Retina (tissue), 1 donor: Measurements from ENCODE around the gene POTEF.
"Not testable (repeated sequence)": the region's sequence is repeated elsewhere in the genome, so short reads cannot be mapped to it uniquely, and the experiment has no call there.

Experiments used
- DNase-seq: peaks from one replicate; pipeline ENCODE4 v3.0.0-alpha.2; 2016

The POTEF gene

DNA sequence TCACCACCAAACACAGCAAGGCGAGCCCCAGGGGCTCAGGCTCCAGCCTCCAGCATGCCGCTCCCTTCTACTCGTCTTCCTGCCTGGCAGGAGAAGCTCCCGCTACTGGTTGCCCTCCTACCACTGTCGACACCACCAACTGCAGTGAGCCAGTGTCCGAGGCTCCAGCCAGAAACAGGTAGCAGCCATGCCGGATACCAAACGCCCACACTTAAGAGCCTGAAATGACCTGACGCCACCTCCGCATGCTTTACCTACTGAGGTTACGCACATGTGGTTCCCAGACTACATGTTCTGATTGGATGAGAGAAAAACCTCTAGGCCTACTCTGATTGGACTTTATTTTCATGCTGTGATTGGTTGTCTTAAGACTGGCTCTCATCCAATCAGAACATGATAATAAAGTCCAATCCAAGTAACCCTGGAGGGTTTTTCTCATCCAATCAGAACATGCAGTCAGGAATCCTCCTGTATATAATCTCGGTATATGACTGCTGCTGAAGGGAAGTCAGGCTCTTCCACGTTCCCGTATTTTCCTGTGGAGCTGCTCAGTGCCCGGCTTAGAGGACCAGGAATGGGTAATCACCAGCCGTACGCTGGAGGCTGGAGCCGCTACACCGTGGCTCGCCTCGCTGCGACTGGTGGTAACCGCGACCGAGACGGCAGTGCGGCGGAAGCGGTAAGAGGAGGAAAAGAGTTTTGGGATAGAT is at the start of gene POTEF:
Gene POTEF, minus strand, starts transcription at position 103 of the 710 bp plus-strand sequence. CDS start 8,707 bp downstream, outside the sequence.
- not testable (repeated sequence) for DNase-seq

DNA sequence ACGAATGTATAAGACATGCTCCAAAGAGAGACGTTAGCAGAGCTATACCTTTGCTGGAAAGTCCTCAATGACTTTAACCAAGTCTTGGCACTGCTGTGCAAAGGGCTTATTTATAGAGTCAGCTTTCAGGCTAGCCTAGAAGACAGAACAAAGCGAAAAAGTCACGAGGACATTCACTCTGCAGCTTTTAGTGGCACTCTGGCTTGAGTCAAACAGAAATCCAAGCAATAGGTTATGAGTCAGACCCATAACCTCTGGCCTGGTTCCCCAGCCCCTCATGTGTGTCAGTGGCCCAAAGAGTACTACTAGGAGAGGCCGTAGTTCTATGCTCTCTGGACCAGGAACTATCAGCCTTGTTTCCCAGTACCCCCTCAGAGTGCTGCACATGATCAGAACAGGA is 45.8 kb upstream of the POTEF start:
- DNase-seq, result not testable (repeated sequence)

DNA sequence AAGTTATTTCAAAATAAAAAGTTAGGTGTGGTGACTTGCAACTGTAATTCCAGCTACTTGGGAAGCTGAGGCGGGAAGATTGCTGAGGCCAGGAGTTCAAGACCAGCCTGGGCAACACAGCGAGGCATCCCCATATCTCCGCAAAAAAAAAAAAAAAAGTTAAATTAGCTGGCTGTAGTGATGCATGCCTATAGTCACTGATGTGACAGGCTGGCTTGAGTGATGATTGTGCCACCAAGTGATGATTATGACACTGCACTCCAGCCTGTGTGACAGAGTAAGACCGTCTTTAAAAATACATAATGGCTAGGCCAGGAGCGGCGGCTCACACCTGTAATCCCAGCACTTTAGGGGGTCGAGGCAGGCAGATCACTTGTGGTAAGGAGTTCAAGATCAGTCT is 40.9 kb upstream of the POTEF start:
- no peak for DNase-seq

DNA sequence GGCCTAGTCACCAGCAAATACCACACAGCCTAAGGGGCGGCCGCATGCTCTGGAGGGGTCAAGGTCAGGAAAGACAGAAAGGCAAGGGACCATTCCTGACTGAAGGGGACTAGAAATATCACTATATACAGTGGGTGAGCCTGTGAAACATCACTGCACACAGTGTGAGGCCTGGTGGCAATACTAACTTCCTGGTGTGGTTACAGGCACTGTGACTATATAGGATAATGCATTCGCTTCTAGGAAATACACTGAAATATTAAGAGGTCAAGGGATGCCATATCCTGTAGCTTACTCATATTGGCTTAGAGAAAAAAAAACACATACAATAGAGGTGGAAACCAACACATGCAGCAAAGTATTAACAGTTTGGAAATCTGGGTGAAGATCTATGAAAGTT is 40.1 kb upstream of the POTEF start:
- not testable (repeated sequence) for DNase-seq

DNA sequence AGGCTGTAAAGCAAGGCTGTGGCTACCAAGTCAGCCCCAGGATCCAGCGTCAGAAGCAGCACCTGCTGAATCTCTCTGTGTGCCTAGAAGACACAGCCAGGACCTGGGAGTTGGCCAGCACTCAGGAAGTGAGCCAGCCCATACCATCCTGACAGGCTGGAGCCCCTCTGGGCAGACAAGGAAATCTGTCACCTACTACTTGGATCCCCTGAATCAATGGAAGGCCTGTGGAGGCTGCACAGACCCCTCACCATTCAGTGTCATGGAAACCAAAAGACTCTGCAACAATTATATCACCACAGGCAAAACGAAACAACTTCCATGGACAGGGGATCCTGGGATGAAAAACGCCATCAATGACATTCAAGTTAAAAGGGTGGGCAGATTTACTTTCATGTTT is 37.6 kb upstream of the POTEF start:
- DNase-seq, result not testable (repeated sequence)

DNA sequence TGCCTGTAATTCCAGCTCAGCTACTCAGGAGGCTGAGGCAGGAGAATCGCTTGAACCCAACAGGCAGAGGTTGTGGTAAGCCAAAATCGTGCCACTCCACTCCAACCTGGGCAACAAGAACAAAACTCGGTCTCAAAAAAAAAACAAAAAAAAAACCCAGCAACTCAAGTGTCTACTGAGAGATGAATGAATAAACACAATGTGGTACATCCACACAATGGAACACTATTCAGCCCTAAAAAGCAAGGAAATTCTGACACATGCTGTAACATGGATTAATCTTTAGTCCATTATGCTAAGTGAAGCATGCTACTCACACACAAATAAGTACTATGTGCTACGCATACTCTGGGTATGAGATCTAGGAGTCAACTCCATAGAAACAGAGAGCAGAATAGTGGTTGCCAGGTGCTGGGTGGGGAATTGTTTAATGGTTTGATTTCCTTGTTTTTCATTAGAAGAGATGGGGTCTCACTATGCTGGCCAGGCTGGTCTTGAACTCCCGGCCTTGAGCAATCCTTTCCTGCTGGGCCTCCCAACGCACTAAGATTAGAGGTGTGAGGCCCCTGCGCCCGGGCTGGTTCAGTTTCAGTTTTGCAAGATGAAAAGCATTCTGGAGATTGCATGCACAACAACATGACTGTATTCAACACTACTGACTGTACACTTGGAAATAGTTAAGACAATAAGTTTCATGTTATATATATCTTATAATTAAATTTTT is 36.4 kb upstream of the POTEF start:
- no peak for DNase-seq

DNA sequence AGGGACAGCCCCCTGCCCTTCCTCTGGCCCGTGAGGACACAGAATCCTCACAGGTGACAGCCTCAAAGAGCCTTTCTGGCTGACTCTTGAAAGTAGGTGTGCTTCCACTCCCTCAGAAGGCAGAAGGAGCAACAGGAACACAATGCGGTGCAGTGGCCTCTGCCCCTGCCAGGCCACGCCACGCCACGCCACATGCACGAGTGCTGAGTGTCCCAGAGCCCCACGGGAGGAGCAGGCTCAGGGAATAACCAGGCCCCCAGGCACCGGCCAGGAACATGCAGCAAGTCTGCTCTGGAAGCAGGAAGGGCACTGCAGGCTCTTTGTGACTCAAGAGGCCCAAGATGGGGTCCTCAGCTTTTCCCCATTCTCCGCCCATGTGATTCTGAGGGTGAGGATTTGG is 33.9 kb upstream of the POTEF start:
- DNase-seq, result no peak

DNA sequence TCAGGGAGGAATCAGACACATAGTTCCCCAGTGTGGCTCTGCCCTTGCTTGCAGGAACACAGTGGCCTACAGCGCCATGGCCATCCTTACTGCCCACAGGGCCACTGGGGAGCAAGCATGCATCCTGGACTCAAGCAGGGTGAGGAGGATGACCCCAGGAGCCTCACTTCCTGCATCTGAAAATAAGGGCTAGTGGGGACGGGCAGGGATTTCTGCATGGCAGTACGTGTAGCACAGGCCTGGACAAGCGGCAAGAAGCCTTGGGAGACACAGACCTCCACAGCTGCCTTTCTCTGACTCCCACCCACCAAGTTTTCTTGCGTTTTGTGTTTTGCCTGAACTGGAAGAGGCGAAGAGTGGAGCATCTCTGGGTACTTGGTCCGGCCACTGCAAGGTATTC is 33.5 kb upstream of the POTEF start:
- DNase-seq, result not testable (repeated sequence)

DNA sequence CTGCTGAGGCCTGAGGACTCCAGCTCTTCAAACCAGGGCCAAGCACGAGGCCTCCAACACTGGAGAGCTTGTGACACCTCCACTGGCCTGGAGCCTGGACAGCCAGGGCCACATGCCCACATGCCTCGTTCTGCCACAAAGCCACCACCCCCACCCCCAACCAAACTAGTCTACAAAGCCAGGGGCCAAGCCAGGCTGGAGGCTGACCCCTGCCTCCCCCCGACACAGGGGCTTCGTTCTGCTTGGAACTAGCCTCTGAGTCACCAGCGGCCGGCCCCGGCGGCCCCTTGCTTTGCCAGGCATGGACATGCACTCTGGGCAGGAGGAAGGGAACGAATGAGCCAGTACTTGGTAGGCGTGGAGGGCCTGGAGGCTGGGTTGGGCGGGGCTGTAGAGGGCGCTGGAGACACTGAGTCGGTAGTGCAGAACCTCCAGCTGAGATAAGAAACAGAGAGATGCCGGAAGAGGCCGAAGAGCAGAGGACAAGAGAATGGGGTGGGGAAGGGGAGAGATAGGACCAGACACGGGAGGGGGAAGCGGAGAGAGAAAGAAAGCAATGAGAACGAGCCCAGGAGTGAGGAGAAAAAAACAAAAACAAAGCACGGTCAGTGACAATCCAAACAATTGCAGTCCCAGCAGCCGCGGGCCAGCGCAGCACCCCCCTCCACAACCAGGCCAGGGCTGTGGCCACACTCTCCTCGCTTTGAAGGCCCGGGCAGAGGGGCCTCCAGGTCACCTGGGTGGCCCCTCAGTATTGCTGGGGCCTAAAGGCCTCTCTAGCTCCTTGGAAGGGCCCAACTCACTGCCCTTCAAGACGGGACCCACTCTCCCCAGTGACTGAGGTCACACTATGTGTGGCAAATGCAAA is 32.0 kb upstream of the POTEF start:
- not testable (repeated sequence) for DNase-seq

DNA sequence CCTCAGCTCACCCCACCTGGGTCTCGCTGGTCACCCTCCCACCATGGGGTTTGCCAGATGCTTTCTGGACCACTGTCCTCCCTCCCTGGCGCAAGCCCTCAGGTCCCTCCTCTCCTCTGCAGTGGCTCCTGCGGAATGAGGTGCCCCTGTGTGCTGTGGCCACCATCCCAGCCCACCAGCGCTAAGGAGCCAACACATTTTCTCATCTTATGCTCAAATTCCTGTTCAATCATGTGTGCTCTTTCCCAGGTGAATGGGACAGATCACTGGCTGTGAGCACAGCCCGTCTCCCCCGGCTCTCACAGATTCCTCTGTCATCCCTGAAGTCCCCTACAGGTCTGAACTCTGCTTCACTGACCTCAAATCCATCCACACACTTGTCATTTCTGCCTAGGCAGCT is 31.1 kb upstream of the POTEF start:
- no peak for DNase-seq

DNA sequence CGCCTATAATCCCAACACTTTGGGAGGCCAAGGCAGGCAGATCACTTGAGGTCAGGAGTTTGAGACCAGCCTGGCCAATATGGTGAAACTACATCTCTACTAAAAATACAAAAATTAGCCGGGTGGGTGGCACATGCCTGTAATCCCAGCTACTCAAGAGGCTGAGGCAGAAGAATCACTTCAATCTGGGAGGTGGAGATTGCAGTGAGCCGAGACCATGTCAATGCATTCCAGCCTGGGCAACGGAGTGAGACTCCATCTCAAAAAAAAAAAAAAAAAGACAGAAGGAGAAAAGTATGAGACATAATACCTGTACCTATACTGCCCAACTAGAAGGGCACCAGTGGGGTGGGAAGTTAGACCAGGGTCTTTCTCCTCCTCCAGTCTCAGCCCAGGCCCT is 30.4 kb upstream of the POTEF start:
- DNase-seq, result not testable (repeated sequence)

DNA sequence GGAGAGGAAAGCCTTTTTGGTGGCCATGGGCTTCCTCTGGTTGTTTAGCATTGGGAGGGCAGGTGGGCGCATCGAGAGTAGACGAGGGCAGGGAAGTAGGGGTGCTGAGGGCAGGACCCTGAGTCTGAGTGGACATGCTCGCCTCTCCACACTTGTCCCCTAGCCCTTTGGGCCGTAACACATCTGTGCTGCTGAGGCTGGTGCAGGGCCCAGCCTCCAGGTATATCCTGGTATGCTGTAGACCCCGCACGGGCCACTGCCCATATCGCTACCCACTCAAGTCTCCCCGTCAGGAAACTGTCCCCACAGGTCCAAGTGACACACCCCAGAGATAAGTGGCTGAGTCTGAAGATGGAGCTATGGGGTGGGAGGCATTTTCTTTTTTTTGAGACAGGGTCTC is 29.6 kb upstream of the POTEF start:
- no peak for DNase-seq

DNA sequence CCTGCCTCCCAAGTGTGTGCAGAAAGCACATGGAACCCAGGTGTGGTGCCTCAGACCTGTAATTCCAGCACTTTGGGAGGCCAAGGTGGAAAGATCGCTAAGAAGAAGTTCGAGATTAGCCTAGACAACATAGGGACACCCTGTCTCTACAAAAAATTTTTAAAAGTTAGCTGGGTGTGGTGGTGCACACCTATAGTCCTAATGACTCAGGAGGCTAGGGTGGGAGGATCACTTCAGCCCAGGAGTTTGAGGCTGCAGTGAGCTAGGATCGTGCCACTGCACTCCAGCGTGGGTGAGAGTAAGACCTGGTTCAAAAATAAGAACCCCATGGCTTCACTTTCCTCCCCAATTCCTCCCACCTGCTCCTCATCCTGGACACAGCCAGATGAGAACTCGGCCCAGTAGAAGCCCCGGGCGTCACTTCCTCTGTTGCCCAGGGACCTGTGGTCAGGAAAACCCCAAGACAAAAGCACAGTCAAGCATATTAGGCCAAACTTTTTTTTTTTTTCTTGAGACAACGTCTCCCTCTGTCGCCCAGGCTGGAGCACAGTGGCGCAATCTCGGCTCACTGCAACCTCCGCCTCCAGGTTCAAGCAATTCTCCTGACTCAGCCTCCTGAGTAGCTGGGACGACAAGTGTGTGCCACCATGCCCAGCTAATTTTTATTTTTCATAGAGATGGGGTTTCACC is 28.9 kb upstream of the POTEF start:
- DNase-seq, result not testable (repeated sequence)

DNA sequence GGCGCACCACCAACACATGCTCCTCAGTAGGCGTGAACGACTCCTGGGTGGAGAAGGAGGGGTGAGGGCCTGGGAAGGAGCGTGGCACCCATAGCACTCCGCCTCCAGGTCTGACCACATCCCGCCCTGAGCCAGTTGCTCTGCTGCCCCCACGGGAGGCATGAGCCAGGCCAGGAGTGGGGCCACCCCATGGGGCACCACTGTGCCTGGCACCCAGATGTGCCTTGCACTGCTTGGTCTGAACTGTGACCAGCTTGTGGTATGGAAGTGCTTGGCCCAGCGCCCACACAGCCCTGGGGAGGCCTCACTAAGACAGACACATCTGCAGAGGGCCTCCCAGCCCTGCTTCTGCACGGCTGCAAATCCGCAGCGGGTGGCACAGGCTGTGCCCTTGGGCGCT is 28.3 kb upstream of the POTEF start:
- not testable (repeated sequence) for DNase-seq

DNA sequence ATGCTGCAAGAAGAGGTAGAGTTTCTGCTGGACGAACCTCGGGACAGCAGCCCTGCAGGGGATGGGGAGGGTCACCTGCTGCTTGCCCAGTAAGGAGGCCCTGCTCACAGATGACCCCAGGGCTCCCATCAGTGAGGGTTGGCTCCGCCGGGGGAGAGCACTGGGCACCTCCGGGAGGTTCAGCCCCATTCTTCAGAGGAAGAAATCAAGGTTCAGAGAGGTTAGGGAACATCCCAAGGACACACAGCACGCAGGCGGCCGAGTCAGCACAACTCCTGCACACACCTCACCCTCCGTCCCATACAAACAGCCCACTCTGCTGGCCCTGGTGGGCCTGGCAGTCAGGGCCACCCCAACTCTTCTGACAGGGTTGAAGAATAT is 27.6 kb upstream of the POTEF start:
- no peak for DNase-seq

DNA sequence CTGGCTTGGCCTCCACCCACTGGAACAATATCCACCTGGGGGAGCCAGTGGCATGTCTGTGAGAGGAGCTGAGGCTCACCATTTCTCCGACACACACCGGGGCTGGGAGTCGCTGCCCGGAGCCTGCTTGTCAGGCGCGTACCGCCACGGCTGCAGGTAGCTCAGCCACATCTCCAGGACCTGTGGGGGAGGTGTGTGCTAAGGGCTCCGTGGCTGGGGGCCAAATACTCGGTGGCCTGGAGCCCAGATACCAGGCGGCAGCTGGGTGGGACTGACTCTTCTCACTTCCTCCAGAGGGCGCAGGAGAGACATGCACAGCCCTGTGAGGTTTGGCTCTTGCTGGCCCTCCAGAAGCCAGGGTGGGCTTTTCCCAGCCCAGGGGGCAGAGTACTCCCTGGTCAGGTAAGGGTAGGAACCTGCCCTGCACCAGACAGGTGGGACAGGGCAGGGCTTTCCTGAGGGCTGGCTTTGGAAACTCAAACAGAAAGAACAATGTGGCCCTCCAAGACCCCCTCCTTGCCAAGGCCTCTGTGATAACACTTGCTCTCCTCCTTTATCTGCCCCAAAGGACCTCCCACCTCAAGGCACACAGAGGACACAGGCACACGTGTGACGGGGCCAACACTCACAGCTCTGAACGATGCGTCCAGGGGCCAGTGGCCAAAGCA is 27.1 kb upstream of the POTEF start:
- peak; percentile 25 for DNase-seq

DNA sequence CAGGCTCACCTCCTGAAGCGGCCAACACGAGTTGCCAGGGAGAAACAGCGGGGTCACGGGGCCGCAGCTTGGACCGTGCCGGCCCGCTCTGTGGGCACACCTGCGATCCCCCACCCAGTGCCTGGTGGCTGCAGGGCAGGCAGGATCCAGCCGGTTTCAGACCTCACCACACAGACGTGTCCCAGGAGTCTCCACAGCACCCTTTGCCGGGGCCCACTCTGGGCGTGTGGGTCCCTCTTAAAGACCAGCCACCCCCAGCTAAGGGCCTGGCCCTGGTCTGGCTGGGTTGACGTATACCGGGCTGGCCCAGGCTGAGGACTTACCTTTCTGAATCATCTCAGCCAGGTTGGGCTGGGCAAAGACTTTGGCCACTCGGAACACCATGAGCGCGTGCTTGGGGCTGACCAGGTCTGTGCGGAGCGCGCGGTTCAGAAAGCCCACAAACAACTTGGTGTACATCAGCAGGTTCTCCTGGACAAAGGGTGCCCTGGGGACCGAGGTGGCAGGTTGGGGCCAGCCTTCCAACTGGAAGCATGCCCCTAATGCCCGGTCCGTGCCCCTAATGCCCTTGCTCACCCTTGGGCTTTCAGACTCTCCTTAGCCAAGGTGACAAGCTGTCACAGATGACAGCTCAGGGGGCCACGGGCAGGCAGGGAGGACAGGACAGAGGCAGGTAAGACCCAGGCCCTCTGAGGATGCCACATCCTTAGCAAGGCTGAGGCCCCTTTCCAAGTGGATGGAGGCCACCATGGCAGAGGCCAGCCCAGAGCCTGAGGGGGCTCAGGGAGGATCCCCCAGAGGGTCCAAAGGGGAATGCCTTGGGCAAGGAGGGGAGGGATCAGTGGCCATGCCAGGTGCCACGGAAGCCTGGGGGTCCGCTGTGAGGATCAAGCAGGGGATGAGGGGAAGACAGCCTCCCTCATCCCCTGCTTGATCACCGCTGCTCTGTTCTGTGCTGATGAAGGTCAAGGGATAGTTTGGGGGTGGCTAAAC is 26.0 kb upstream of the POTEF start:
- DNase-seq, result no peak

DNA sequence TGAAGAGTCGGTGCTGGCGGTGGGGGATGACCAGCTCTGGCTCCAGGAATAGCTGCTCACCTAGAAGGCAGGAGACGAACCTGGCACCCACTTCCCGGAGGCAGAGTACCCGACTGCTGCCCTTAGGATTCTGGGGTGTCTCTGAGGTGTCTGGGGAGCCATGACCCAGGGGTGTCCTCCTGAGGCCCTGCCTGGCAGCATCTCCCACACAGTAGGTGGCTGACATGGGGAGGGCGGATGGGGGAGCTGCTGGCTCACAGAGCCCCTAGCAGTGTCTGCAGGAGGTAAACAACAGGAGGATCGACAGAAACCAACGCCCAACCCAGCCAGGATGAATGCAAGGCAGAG is 25.4 kb upstream of the POTEF start:
- DNase-seq, result not testable (repeated sequence)

DNA sequence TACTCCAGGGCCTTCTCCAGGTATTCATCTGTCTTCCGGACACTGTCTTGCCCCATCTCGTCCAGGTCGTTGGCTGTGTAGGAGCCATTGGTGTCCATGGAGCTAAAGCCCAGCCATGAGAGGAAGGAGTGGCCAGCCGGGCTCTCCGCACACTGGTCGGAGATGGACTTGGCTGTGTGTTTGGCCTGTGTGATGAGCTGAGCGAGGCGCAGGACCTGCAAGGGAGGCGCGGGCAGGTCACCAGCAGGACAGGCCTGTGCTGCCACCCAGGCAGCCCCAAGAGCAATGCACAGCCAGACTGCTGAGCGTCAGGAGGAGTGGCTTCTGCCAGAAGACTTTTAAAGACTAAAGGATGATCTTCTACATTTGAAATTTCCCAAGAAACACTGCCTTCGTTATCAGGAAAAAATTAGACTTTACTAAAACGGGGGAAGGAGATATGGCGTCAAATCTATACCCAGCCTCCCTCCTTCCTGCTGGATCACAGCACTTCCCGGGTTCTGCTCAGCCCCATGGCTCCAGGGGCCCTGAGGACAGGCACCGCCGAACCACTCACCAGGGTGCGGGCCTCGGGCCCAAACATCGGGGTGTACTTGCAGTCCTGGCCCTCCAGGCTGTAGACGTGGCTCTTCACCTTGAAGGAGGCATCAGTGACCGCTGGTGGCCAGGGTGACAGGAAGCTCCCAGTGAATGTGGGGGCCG is 24.9 kb upstream of the POTEF start:
- DNase-seq, result not testable (repeated sequence)

DNA sequence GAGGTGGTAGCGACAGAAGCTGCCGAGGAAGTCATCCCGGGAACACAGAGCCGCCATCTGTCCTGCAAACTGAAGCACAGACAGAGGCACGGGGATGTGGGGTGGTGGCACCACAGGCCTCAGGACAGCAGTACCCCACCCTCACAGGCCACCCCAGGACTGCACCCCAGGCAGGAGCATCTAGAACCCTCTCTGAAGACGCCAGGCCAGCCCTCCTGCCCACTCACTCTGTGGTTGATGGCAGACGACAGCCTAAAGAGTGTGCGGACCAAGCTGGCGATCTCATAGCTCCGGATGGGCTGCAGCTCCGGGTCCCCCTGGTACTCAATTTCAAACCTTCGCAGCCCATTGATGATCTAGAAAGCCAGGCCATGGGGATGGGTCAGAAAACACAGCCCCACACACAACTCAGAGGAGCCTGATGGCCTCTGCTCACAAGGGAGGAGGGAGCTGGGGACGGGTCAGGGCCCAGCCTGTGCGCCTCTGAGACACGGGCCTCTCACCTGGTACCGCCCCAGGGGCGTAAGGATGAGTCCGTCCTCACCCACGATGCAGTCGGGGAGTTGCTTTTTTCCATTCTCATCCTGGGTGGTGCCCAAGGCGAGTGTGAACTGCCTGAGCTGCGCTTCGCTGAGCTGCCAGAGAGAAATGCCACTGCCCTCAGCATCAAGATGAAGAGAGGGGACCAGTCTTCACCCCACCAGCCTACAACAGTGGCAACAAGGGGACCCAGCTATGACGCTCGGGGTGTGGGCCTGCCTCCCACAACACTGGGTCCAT is 24.0 kb upstream of the POTEF start:
- no peak for DNase-seq
